Measurements from ENCODE around the gene LENG1. TPM values are rescaled to one million over a fixed set of nuclear protein-coding genes. Genes with fewer than 3 reads are reported as not detected.
A peak's percentile ranks its signal among the peaks of the same experiment; 100 is the strongest.

The LENG1 gene
- total RNA-seq, 1 experiment from 2014 or later = 11.2 TPM

GRCh38 chr19:54165222-54165621, 5.7 kb upstream of the LENG1 start:
- Histone ChIP-seq H3K36me3 (ENCODE audit: control insufficient read depth, insufficient read depth, low read length) (no peaks in the 10 kb centered on the region; the same call in 1 of the 2 replicates), H3K27ac (ENCODE audit: low read length) (no peak overlapping the region), H3K9me3 (ENCODE audit: control insufficient read depth, insufficient read depth, low read depth, low read length) (no peaks in the 10 kb centered on the region), H3K4me3 (ENCODE audit: low read depth in 2 of 2, low read length in 2 of 2) (no peak overlapping the region), H3K27me3 (ENCODE audit: control insufficient read depth, insufficient read depth, low read length) (no peaks in the 10 kb centered on the region), H3K4me1 (ENCODE audit: control insufficient read depth, insufficient read depth, low read length) (peaks cover 9% of the 10 kb centered on the region)
- intact Hi-C loops (cut with micrococcal nuclease; ENCODE audit: unreplicated experiment) (no loop called here), in situ Hi-C loops (cut with HindIII; ENCODE audit: low pct_unique_long_range_greater_than_20kb, low sequenced_read_pairs) (no loop called here)
- no peak for ATAC-seq
- ChIA-PET CTCF (interaction anchor here (0.6 to 0.7 kb wide), 2 partner anchors 25 to 251 kb away, joined by 3 read pairs; no protein-coding TSS in a partner anchor), POLR2A (no interaction called here)
- DNase-seq (ENCODE audit: low read depth, low spot score) = no peak
- BruUV-seq (replicated peaks) = no TSS peak
- TF ChIP-seq REST (IDR thresholded peaks at IDR 0.05; ENCODE audit: insufficient read depth in 1 of 2, low read depth in 2 of 2, low read length in 1 of 2) (no peak), CTCF (IDR thresholded peaks at IDR 0.05) (no peak), POLR2AphosphoS5 (IDR thresholded peaks at IDR 0.05; ENCODE audit: low read depth, low read length) (no peak), TCF7L2 (IDR thresholded peaks at IDR 0.05; ENCODE audit: low read depth, low read length) (no peak), SIN3A (IDR thresholded peaks at IDR 0.05; ENCODE audit: borderline replicate concordance, insufficient read depth, low read depth, low read length) (no peak)

- POLR2A ChIA-PET = interaction anchor here (0.6 kb wide), 1 partner anchor 28 kb away, joined by 9 read pairs; no protein-coding TSS in a partner anchor
- no TSS peak for BruUV-seq (replicated peaks)
- intact Hi-C loops (cut with micrococcal nuclease; ENCODE audit: unreplicated experiment) = no loop called here
- H3K4me3 ChIP-seq (ENCODE audit: low read depth in 2 of 2, low read length in 2 of 2) = peak overlapping the region; percentile 30 to 40
- TF ChIP-seq CTCF (IDR thresholded peaks at IDR 0.05) = no peak
- no peak for TF ChIP-seq REST (IDR thresholded peaks at IDR 0.05; ENCODE audit: insufficient read depth in 1 of 2, low read depth in 2 of 2, low read length in 1 of 2)
- TF ChIP-seq SIN3A (IDR thresholded peaks at IDR 0.05; ENCODE audit: borderline replicate concordance, insufficient read depth, low read depth, low read length) = no peak
- TF ChIP-seq TCF7L2 (IDR thresholded peaks at IDR 0.05; ENCODE audit: low read depth, low read length) = no peak
- peak; percentile 44; the same call in 1 of the 2 replicates for TF ChIP-seq POLR2AphosphoS5 (IDR thresholded peaks at IDR 0.05; ENCODE audit: low read depth, low read length)
- H3K4me1 ChIP-seq (ENCODE audit: control insufficient read depth, insufficient read depth, low read length) = peaks cover 9% of the 10 kb centered on the region
- H3K27me3 ChIP-seq (ENCODE audit: control insufficient read depth, insufficient read depth, low read length) = no peaks in the 10 kb centered on the region
- no peaks in the 10 kb centered on the region for H3K9me3 ChIP-seq (ENCODE audit: control insufficient read depth, insufficient read depth, low read depth, low read length)
- CTCF ChIA-PET = interaction anchor here (0.7 kb wide), 1 partner anchor 25 kb away, joined by 3 read pairs; no protein-coding TSS in a partner anchor
- ATAC-seq (peak; percentile 56), DNase-seq (ENCODE audit: low read depth, low spot score) (no peak)
- no peak overlapping the region for H3K27ac ChIP-seq (ENCODE audit: low read length)
- in situ Hi-C loops (cut with HindIII; ENCODE audit: low pct_unique_long_range_greater_than_20kb, low sequenced_read_pairs) = no loop called here
- peaks cover 3% of the 10 kb centered on the region; the same call in 1 of the 2 replicates for H3K36me3 ChIP-seq (ENCODE audit: control insufficient read depth, insufficient read depth, low read length)
These were observed 5.0 kb upstream of the LENG1 start for GRCh38 chr19:54164369-54165068.
